GM23248 (cell line): ENCODE results near the gene CRTAC1. TPM values are rescaled to one million over a fixed set of nuclear protein-coding genes. Genes with fewer than 3 reads are reported as not detected.

ENCODE experiments used
- DNase-seq: peaks from one replicate; pipeline ENCODE4 v3.0.0-alpha.2; 2015
- H2AFZ ChIP-seq: fragments of 200-600 bp; sonication (generic); 2 replicates; pipeline ENCODE4 v1.6.1; 2016; ENCODE audit warnings: antibody characterized with exemption
- H3F3A ChIP-seq: fragments of 200-600 bp; sonication (generic); 2 replicates; pipeline ENCODE4 v1.6.1; 2016; ENCODE audit warnings: mild to moderate bottlenecking, antibody characterized with exemption, mixed run types; ENCODE audit not compliant: insufficient read depth
- H3K27ac ChIP-seq: fragments of 200-600 bp; sonication (generic); 2 replicates; pipeline ENCODE4 v1.5.1; 2016; ENCODE audit warnings: mild to moderate bottlenecking
- H3K27me3 ChIP-seq: fragments of 200-600 bp; sonication (generic); replicated peaks from 2 replicates; pipeline ENCODE4 v1.6.1; 2016; ENCODE audit warnings: mild to moderate bottlenecking; ENCODE audit not compliant: insufficient read depth
- H3K36me3 ChIP-seq: fragments of 200-600 bp; sonication (generic); 2 replicates; pipeline ENCODE4 v1.6.1; 2016; ENCODE audit warnings: low read depth, mild to moderate bottlenecking
- H3K4me1 ChIP-seq: fragments of 200-600 bp; sonication (generic); 2 replicates; pipeline ENCODE4 v1.6.1; 2016; ENCODE audit warnings: mild to moderate bottlenecking; ENCODE audit not compliant: insufficient read depth
- H3K4me2 ChIP-seq: fragments of 200-600 bp; sonication (generic); one replicate; pipeline ENCODE4 v1.6.1; 2016; ENCODE audit warnings: mild to moderate bottlenecking; ENCODE audit not compliant: unreplicated experiment
- H3K4me3 ChIP-seq: fragments of 200-600 bp; sonication (generic); 2 replicates; pipeline ENCODE4 v1.5.1; 2016; ENCODE audit warnings: mild to moderate bottlenecking
- H3K79me2 ChIP-seq: fragments of 200-600 bp; sonication (generic); 2 replicates; pipeline ENCODE4 v1.6.1; 2016; ENCODE audit warnings: mild to moderate bottlenecking; ENCODE audit not compliant: insufficient read depth
- H3K9ac ChIP-seq: fragments of 200-600 bp; sonication (generic); 2 replicates; pipeline ENCODE4 v1.6.1; 2016; ENCODE audit warnings: mild to moderate bottlenecking
- H3K9me2 ChIP-seq: fragments of 200-600 bp; sonication (generic); 2 replicates; pipeline ENCODE4 v1.6.1; 2016; ENCODE audit warnings: mixed run types, mild to moderate bottlenecking, moderate library complexity; ENCODE audit not compliant: insufficient read depth
- H3K9me3 ChIP-seq: fragments of 200-600 bp; sonication (generic); one replicate; pipeline ENCODE4 v1.6.1; 2017; ENCODE audit warnings: low read depth
- H4K20me1 ChIP-seq: fragments of 200-600 bp; sonication (generic); 2 replicates; pipeline ENCODE4 v1.6.0; 2016; ENCODE audit not compliant: insufficient read depth
- EZH2 ChIP-seq: fragments of 200-600 bp; sonication (generic); IDR thresholded peaks from 2 replicates; pipeline ENCODE4 v1.6.1; 2018; ENCODE audit warnings: antibody characterized with exemption, mild to moderate bottlenecking; ENCODE audit not compliant: insufficient read depth, poor library complexity, severe bottlenecking
- EZH2phosphoT487 ChIP-seq: fragments of 200-600 bp; sonication (generic); IDR thresholded peaks from 2 replicates; pipeline ENCODE4 v1.6.1; 2018; ENCODE audit warnings: antibody characterized with exemption, moderate library complexity, mild to moderate bottlenecking, low read depth; ENCODE audit not compliant: insufficient read depth
- WGBS, 2 experiments: methylation state at CpG; one replicate each; pipeline ENCODE4 v1.1.6; 2015 to 2017; ENCODE audit warnings: low lambda C conversion rate in 2 of 2, low coverage in 1 of 2; ENCODE audit errors: missing lambda C conversion rate in 2 of 2; 5-methylcytosine and 5-hydroxymethylcytosine counted together
- in situ Hi-C: fragments of 300-500 bp; cut with MboI; formaldehyde crosslinking; loops from 2 replicates; pipeline ENCODE4 v1.15.0; 2020
- polyA plus RNA-seq: library from polyadenylated mRNA; unstranded; fragments of >200 nt; fragmentation: Nextera tagmentation; extraction: Ambion mirVana; gene quantifications from 2 replicates; pipeline ENCODE4 v1.2.1, GENCODE V29; 2016
- total RNA-seq: library from RNA; depleted of rRNA; stranded (reverse); fragments of >200 nt; shearing (Covaris generic); gene quantifications from 2 replicates; pipeline ENCODE4 v1.2.3, GENCODE V29; 2014

The CRTAC1 gene
- total and polyA plus RNA-seq, 2 experiments from 2014 or later = not detected

DNA sequence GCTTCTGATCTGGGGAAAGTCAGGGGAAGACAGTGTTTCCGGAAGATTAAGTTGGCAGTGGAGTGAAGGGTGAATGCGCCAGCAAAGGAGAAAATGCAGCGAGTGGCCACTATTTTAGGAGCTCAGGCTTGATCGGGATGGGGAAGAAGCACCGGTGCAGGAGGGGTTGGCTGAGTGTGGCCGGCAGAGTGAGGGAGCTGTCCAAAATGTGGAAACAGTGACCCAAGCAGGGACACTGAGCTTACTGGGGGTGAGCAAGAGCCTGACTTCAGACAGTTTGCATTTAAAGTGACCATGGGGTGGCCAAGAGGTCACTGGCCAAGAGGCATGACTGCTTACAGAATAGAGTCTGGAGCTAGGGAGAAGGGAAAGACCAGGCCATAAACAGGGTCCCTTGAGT is 101.5 kb downstream of the CRTAC1 start:
- Histone ChIP-seq H3K27ac (no peak overlapping the region), H3K4me3 (no peak overlapping the region), H3K9ac (no peak overlapping the region), H3K9me2 (no peaks in the 10 kb centered on the region), H3K4me1 (no peaks in the 10 kb centered on the region), H3K27me3 (peaks cover 12% of the 10 kb centered on the region), H2AFZ (no peak overlapping the region), H3K9me3 (no peaks in the 10 kb centered on the region), H3K4me2 (no peak overlapping the region), H3K36me3 (no peaks in the 10 kb centered on the region), H3K79me2 (no peaks in the 10 kb centered on the region), H4K20me1 (no peaks in the 10 kb centered on the region), H3F3A (no peaks in the 10 kb centered on the region)
- 33 to 34% methylated on average over 6 of the region's 6 CpGs for WGBS, 2 experiments
- in situ Hi-C loops = no loop called here
- TF ChIP-seq EZH2 (no peak), EZH2phosphoT487 (no peak)
- no peak for DNase-seq

DNA sequence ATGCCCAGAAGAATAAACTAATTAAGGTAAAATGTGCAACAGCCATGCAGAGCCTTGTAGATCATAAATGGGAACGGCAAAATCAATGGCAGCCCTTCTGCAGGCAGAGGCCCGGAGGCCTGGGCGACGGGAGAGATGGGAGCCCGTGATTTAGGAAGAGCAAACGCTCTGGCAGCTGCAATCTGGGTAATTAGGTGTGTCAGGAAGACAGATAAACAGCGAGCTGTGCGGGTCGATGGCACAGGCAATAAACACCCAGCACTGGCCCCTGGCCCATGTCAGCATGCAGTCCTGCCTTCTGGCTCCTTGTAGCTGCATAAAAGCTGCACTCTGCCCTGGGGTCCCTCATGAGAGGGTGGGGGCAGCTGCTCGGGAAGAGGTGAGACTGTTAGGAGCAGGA is 102.8 kb downstream of the CRTAC1 start:
- peaks cover 19% of the 10 kb centered on the region for H3K27me3 ChIP-seq
- H3K9me3 ChIP-seq = no peaks in the 10 kb centered on the region
- no peak overlapping the region for H3K27ac ChIP-seq
- no peaks in the 10 kb centered on the region for H3K4me1 ChIP-seq
- H3K4me3 ChIP-seq = no peak overlapping the region
- H3K79me2 ChIP-seq = no peaks in the 10 kb centered on the region
- no peaks in the 10 kb centered on the region for H3K36me3 ChIP-seq
- H3K9me2 ChIP-seq = no peaks in the 10 kb centered on the region
- no peak overlapping the region for H3K4me2 ChIP-seq
- DNase-seq = no peak
- 3 to 8% methylated on average over 10 of the region's 10 CpGs for WGBS, 2 experiments
- TF ChIP-seq EZH2 = no peak
- no peak for TF ChIP-seq EZH2phosphoT487
- in situ Hi-C loops = no loop called here
- no peaks in the 10 kb centered on the region for H3F3A ChIP-seq
- no peak overlapping the region for H3K9ac ChIP-seq
- H2AFZ ChIP-seq = no peak overlapping the region
- no peaks in the 10 kb centered on the region for H4K20me1 ChIP-seq

DNA sequence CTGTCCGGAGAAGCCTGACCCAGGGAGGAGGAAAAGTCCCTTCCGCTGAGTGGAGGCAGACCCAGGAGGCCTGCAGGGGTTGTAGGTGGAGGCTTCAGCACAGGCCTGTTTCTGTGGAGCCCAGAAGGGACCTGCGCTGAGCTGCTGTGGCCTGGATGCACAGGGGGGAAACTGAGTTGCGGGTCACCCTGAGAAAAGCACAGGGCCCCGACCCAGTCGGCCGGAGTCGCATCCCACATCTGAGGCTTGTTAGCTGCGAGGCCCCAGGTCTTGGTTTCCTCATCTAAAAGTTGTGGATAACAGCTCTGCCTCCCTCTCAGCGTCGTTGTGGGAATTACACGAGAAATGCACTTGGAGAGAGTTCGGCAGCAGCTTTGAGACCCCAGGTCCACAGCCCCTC is 104.4 kb downstream of the CRTAC1 start:
- H3K27me3 ChIP-seq = peaks cover 19% of the 10 kb centered on the region
- no peak for TF ChIP-seq EZH2
- TF ChIP-seq EZH2phosphoT487 = no peak
- in situ Hi-C loops = no loop called here

DNA sequence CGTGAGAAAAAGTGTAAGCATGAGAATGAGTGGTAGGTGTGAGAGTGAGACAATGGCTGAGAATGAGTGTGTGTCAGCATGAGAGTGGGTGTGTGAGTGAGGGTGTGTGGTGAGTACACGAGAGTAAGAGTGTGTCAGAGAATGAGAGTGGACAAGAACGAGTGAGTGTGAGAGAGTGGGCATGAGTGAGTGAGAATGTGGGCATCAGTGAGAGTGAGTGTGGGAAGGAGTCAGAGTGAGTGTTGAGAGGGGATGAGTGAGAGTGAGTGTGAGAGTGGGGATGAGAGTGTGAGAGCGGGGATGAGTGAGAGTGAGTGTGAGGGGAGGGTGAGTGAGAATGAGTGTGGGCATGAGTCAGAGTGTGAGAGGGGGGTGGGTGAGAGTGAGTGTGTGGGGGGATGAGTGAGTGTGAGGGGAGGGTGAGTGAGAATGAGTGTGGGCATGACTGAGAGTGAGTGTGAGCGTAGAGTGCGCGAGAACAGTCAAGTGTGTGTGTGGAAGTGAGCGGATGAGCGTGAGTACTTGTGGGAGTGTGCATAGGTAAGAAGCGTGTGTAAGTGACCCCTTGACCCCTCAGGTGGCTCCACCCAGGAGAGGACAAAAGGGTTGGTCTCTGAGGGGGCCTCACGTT is 105.0 kb downstream of the CRTAC1 start:
- WGBS, 2 experiments = 71 to 82% methylated on average over 4 to 11 of the region's 11 CpGs
- in situ Hi-C loops = no loop called here
- no peak overlapping the region for H2AFZ ChIP-seq

More for the DNA sequence above, 104.4 kb downstream of the CRTAC1 start:
- Histone ChIP-seq H3F3A (no peaks in the 10 kb centered on the region), H3K4me1 (no peaks in the 10 kb centered on the region), H3K27ac (no peak overlapping the region), H2AFZ (no peak overlapping the region), H3K79me2 (no peaks in the 10 kb centered on the region), H3K36me3 (no peaks in the 10 kb centered on the region), H3K4me3 (no peak overlapping the region), H3K9ac (no peak overlapping the region), H4K20me1 (no peaks in the 10 kb centered on the region), H3K9me3 (no peaks in the 10 kb centered on the region), H3K9me2 (no peaks in the 10 kb centered on the region), H3K4me2 (no peak overlapping the region)
- 71 to 72% methylated on average over 13 of the region's 13 CpGs for WGBS, 2 experiments
- DNase-seq = no peak

More for the DNA sequence above, 105.0 kb downstream of the CRTAC1 start:
- H4K20me1 ChIP-seq = no peaks in the 10 kb centered on the region
- H3F3A ChIP-seq = no peaks in the 10 kb centered on the region
- H3K27ac ChIP-seq = no peak overlapping the region
- no peak for DNase-seq
- no peak overlapping the region for H3K4me3 ChIP-seq
- H3K9ac ChIP-seq = no peak overlapping the region
- H3K9me2 ChIP-seq = no peaks in the 10 kb centered on the region
- no peak overlapping the region for H3K4me2 ChIP-seq
- H3K79me2 ChIP-seq = no peaks in the 10 kb centered on the region
- no peaks in the 10 kb centered on the region for H3K9me3 ChIP-seq
- TF ChIP-seq EZH2phosphoT487 (no peak), EZH2 (no peak)
- H3K36me3 ChIP-seq = no peaks in the 10 kb centered on the region
- peaks cover 24% of the 10 kb centered on the region for H3K27me3 ChIP-seq
- no peaks in the 10 kb centered on the region for H3K4me1 ChIP-seq
